SK-MEL-5 (cell line): ENCODE results near the gene HS3ST3A1. TPM values are rescaled to one million over a fixed set of nuclear protein-coding genes. Genes with fewer than 3 reads are reported as not detected.

Source experiments
- DNase-seq: peaks from one replicate; pipeline ENCODE4 v3.0.0-alpha.2; 2016; ENCODE audit warnings: low read depth, low spot score
- in situ Hi-C: cut with HindIII; loops from 2 replicates; pipeline ENCODE4 v1.10.0; 2016; ENCODE audit warnings: low sequenced_read_pairs, high pct_unique_total_duplicates, low pct_unique_long_range_greater_than_20kb
- total RNA-seq: library from RNA; depleted of rRNA; stranded (reverse); fragments of >200 nt; shearing (Covaris generic); gene quantifications from 2 replicates; pipeline ENCODE4 v1.2.3, GENCODE V29; 2014

HS3ST3A1 gene
- total RNA-seq, 1 experiment from 2014 or later: 0.11 TPM

DNA sequence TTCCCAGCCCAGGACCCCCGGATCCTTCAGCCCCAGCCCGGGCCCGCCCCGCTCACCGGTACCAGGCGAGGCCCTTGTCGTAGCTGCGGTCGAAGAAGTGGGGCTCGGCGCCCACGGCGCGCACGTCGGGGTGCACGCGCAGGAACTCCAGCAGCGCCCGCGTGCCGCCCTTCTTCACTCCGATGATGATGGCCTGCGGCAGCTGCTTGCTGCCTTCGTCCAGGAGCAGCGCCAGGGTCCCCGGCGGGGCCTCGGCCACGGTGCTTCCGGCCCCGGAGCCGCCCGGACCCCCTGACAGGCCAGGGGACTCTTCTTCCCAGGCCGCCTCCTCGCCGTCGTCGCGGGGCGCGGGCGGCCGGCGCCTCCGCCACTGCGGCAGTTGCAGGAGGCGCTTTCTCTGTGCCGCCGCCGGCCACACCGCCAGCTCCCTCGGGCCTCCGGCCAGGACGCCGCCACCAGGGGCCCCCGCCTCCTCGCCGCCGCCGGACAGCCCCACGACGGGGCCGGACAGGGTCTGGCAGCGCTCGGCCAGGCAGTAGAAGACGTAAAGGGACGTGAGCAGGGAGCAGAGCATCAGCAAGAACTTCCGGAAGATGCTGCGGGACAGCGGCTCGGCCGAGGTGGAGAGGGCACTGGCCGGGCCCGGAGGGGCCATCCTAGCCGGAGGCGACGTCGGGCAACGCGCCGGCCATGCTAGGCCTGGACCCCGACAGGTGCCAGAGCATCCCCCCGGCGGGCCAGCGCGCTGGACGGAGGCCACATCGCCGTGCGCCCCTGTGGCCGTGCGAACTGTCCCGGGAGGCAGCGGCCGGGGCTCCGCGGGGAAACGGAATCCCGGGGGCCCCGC lies 1.0 kb downstream of the HS3ST3A1 start:
- DNase-seq: no peak
- in situ Hi-C loops: no loop called here

DNA sequence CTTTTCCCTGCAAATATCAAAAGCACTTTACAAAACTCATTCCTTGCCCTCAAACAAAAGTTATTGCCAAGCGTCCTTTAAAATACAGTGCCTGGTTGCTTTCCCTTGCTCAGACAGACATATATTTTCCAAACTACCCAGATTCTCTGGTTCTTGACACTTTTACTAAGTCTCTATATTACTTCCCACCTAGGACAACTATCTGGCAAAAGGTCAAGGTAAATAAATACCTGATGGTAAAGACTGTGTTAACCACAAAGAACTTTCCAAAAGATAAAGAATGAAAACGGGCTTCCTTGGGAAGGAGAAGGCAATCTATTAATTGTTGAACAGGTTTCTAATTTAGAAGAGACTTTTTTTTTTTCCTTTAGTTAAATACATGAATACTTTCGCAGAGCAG lies 1.9 kb downstream of the HS3ST3A1 start:
- in situ Hi-C loops: no loop called here
- no peak for DNase-seq

DNA sequence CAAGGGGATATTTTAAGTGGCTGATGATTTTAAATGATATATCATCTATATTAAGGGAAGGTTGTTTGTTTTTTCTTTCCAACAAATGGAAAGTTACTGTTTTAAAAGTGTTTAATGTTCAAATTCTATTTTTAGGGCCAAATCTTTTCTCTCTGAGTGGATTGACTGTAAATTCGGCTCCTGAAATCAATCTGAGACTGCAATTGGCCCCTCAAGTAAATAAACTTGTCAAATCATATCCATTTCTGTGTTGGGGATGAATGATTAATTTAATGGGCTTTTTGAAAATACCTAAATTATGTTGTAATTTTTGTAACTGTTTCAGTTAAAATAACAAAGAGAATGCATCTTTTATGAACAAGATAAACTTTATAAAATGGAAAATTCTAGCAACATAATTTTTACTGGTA lies 2.6 kb downstream of the HS3ST3A1 start:
- in situ Hi-C loops: no loop called here
- DNase-seq: no peak

DNA sequence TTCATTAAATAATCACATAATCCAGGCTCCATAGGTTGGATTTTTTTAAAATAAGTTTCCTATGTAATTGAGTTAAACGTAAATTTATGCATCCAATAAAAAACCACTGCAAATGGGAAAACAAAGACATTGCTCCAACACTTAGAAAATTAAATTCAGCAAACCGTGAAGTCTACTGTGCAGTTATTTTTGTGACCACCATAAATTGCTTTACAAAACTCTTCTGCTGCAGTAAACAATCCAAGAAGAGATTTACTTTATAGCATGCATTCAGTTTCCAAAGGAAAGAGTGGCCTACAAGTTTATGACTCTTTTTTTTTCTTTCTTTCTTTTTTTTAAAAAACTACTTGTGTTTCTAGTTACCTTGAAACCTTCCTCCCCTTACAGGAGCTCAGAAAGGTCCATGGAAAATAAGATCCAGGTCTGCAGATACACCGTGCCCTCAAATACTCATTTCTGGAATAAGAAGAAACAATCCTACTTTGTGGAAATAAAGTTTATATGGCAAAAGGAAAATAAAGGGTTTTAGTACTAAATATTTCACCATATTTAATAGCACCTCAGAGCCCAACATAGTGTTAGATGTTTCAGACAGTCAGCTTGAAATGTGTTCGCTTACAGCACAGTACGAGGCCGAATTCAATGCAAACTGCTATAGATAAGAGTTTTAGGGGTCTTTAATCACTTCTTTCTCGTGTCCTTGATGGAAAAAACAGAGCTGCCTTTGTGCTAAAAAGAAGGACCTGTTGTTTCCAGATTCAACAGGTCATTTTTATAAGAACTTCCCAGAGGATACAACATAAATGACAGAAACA lies 3.2 kb downstream of the HS3ST3A1 start:
- DNase-seq: no peak
- in situ Hi-C loops: no loop called here

DNA sequence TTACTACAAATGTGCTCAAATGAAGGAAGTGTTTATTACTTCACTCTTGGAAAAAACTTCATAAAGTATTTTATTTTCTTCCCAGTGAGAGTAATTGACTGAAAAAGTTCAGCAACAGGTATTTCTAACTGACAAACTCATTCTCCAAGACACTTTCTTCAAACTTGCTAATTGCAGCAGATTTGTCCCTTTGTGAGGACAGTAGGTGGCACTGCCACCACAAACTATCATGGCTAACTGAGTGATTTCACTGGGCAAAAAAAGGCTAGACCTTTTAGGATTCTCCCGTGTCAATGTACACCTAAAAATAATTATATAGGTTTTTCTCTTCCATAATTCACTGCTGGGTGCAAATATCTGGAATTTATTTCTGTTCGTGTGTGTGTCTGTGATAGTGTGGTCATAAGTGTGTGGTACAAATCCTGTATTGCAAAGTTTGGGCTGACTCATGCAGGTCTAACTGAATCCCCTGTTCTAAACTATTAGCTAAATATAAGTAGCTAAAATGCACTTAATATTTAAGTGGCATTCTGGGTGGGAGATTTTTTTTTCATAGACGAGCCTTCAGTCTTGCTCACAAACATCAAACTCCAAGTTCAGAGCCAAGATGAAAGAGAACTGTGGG lies 3.9 kb downstream of the HS3ST3A1 start:
- DNase-seq: peak; percentile 61
- in situ Hi-C loops: no loop called here

DNA sequence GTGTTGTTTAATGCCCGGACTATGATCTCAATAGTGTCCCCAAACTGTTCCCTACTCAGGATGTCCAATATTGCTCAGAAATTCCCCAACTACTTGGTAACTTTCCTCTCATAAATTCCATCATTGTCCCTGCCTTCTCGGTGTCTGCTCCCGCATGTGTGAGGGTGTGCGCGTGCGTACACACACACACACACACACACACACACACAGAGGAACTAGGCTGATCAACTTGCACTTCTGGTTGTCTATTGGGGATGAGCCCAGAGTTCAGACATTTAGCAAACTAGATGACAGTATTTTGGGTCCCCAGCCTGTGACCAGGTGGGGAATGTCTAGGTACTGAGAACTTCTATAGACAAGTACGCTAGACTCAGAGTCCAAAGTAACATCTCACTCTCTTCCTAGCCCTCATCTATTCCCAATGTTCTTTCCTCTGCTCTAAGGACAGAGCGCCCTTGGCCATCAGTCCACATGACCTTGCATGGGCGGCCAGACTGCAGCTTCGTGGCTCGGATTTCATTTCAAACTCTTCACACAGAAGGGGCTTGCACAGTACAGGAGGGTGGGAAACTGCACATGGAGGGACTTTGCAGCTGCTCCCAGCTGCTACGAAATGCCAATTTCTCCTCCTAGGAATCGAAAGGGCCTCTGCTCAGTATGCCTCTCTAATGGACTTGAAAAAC lies 5.3 kb downstream of the HS3ST3A1 start:
- DNase-seq: no peak
- in situ Hi-C loops: no loop called here

DNA sequence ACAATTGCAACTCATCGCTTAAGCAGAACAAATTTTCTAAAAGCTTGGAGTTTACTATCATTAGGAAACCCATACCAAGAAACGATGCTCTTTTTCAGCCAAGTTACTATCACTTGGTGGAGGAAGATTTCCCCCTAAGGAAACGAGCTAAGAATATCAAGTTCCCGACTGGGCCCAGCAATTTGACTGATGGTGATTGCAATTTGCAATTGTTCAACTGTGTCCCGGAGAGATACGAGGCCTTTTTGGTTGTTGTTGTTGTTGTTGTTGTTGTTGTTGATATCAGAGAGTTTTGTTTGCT lies 6.2 kb downstream of the HS3ST3A1 start:
- in situ Hi-C loops: no loop called here
- DNase-seq: no peak

DNA sequence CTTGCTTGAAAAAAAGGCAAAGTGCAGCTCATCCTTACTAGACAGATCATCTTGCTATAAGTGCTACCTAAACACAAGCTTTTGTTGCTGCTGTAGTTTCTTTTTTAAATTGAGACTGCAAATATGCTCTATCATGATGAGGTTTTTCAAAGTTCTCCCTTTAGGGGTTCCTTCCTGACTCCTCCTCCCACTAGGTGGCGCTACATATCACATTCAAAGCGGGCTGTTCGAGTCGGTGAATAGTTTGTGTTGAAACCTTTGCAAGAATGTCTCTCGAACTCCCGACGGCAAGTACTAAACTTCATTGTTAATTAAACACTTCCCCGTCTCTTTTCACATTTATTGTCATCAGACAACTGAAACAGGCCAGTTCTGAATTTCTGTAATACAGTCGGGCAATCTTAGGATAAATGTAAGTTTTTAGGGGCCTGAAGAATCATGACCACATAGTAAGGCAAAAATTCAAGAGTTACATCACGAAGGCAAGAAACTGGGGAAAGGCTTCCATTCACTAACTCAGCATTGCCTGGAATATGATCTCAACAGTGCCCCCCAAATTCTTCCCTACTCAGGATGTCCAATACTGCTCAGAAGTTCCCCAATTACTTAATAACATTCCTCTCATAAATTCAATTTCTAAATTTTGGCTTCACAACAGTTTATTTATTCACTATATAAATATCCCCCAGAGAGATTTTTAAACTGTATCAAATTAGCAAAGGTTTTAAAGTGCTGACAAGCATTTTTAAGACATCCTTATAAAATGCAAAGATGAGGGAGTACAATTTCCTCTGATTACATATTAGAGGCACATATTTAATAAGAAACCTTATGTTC lies 6.7 kb downstream of the HS3ST3A1 start:
- in situ Hi-C loops: no loop called here
- DNase-seq: peak; percentile 85

DNA sequence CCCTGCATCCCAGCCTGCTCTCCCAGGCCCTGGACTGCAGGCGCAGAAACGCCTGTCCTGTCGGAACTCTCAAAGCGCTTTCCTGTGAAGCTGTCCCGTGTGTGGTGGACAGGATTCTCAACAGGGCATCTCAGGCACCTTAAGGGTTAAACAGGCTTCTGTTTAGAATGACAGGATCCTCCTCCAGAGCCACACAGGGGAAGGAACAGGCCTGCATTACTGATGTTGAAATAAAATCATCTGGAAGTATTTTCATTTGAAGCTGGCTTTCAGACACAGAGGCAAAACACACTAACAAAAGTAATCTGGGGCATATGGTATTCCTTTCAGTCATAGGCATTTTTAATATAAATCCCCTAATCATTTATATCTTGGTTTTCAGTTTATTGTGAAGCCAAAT lies 7.4 kb downstream of the HS3ST3A1 start:
- in situ Hi-C loops: no loop called here
- DNase-seq: no peak

DNA sequence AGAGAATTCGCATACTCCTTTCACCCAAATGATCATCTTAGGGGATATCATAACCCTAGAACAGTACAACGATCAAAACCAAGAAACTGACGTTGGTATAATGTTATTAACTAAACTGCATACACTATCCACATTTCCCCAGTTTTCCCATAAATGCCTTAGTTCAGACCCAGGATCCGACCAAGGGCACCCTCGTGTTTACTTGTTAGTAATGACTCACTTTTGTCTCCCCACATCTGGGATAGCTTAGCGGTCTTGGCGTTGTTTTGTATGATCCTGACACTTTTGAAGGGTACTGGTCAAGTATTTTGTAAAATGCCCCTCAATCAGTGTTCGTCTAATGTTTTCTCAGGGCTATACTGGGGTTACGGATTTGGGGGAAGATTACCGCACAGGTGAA lies 8.0 kb downstream of the HS3ST3A1 start:
- in situ Hi-C loops: no loop called here

DNA sequence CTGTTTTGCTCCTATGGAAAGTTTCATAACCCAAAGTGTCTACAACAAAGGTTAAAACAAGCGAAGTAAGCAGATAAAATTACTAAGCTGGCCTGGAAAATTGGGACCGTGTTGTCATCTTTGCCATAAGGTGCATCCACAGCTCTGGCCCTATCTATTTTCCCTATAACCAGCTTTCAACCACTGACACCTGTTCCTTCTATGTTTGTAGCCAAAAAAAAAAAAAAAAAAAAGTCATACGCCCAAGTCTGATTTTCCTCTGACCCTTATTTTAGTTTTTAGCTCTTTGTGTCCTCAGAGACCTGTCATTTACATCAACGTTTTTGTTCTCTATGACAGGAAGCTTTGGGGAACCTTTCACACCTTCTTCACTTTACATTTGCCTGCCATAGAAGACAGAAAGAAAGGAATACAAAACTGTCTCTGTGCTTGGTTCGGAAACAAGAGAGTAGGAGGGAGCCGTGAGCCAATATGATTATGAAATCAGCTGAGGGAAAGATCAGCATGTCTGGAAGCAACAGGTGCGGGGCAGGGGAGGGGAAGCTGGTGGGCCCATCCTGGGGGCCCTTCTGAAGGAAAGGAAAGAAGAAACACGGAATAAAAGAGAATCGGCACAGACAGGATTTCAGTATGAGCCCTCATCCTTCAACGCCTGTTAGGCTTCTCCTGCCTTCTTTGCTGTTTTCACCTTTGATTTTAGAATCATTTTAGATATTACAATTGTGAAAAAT lies 8.5 kb downstream of the HS3ST3A1 start:
- no peak for DNase-seq
- in situ Hi-C loops: no loop called here

More for the DNA sequence above, 8.0 kb downstream of the HS3ST3A1 start:
- DNase-seq: no peak

DNA sequence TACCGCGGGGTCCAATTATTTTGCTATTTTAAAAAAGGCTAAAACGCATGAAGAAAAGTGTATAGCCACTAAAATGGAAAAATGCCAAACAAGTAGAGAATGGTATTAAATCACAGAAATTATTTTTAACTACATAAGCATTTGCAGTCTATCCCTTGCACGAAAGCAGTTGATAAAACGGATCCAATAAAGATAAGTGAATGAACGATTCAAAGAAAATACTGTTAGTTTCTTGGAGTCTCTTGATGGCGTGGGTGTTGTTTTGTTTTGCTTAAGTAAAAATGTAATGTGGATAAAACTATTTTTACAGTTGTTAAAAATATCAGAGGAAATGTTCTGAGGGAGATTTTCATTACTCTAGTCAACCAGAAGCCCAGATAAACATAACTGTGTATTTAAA lies 9.3 kb downstream of the HS3ST3A1 start:
- DNase-seq: no peak
- in situ Hi-C loops: no loop called here

DNA sequence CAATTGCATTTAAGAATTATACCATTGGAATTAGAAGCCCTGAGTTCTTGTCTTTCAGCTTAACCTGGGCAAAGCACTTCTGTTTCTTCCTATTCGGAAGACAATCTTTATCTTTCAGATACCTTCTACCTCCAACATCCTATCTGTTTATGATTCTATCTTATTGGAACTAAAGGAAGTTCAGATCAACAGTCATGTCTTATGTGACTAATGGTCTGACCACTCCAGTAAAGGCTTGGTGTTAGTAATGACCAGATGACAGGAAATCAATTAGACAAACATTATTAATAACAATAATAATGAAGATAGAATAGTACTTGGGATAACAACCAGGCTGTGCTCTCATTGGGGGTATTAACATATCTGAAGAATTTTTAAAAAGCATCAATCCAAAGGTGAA lies 11.3 kb downstream of the HS3ST3A1 start:
- DNase-seq: no peak

DNA sequence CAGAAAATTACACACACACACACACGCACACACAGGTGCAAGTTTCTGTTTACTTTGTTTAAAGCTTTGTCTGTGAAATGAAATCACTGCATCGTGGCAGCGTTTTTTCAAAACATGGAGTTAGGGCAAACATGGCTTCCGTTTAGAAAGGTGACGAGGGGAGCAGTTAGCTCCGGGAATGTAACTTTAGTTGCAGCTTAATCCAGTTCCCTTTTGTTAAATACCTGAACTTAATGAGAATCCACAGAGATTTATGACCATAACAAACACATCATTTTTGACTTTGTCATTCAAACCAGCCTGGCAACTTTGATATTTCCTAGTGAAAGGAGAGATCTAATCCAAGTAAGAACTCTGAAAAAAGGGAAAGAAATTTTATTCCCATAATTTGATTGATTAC lies 12.1 kb downstream of the HS3ST3A1 start:
- DNase-seq: no peak
- in situ Hi-C loops: no loop called here

More for the DNA sequence above, 11.3 kb downstream of the HS3ST3A1 start:
- in situ Hi-C loops: no loop called here

DNA sequence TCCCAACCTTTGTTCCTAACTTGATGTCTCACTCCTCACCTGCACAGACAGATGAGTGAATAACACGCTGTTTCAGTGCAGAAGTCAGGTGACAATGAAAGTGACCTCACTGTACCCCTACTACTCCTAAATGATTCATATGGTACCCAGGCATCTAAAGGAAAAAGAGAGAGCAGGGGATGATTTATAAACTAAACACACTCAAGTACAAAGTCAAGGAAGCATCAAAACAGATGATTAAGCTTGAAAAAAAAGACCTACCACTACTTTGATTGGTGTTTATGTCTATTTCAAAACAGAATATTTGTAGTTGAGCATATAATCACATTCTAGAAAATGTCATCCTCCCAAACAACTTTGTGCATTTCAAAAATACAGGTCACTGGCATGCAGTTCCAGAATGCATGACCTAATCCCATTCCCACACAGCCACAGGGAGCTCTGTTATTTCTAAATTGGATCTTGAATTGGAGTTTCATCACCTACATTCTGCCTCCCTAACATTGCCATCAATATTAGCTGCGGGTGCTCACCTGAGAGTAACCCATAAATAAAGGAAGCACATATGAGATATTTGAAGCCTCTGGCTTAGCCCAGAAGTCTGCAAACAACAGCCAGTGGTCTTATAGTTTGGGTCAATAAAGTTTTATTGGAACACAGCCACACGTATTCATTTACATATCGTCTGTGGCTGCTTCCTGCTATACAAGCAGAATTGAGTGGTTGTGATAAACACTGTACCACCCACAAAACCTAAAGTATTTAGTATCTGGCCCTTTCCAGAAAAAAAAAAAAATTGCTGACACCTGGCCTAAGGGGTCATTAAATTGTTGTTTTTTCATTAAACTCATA lies 14.0 kb downstream of the HS3ST3A1 start:
- no peak for DNase-seq
- in situ Hi-C loops: no loop called here

DNA sequence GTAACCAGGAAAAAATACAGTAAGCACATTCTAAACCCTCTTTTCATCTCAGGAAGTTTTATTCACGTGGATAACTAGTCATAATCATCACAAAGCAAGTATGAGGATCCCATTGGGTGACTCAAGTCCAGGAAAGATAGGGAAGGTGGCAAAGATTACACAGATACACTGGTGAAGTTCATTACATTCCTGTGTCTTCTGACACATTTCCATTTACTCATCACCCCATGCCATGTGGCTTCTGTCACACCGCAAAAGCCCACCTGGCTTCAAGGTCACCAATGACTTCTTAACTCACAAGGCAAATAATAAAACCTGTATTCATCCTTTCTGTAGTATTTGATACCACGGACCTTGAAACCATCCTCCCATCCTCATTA lies 17.0 kb downstream of the HS3ST3A1 start:
- in situ Hi-C loops: no loop called here
- no peak for DNase-seq
